ENCODE data around the gene DAGLA.

DNA sequence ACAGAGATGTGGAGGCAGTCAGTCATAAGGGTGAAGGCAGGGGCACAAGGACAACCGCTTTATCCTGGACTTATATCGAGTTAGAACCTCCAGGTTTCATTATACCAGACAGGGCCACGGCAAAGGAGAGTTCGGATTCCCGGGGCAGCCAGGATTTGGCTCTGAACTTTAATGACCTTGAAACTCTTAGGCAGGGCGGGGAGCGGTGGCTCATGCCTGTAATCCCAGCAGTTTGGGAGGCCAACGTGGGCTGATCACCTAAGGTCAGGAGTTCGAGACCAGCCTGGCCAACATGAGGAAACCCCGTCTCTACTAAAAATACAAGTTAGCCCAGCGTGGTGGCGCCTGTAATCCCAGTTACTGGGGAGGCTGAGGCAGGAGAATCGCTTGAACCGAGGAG lies 71.2 kb downstream of the DAGLA start:
- TF ChIP-seq, protein P1, sequence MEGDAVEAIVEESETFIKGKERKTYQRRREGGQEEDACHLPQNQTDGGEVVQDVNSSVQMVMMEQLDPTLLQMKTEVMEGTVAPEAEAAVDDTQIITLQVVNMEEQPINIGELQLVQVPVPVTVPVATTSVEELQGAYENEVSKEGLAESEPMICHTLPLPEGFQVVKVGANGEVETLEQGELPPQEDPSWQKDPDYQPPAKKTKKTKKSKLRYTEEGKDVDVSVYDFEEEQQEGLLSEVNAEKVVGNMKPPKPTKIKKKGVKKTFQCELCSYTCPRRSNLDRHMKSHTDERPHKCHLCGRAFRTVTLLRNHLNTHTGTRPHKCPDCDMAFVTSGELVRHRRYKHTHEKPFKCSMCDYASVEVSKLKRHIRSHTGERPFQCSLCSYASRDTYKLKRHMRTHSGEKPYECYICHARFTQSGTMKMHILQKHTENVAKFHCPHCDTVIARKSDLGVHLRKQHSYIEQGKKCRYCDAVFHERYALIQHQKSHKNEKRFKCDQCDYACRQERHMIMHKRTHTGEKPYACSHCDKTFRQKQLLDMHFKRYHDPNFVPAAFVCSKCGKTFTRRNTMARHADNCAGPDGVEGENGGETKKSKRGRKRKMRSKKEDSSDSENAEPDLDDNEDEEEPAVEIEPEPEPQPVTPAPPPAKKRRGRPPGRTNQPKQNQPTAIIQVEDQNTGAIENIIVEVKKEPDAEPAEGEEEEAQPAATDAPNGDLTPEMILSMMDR (IDR thresholded peaks at IDR 0.05): no peak
- no peak for TF ChIP-seq EZH2 (IDR thresholded peaks at IDR 0.05; ENCODE audit: borderline replicate concordance, insufficient read depth, low read depth, low read length, poor library complexity, severe bottlenecking)
